Activated CD4-positive, alpha-beta T cell treated with anti-CD3 and anti-CD28 coated beads, Interleukin-10, Interleukin-2, amounts not matched to agents 100 ng/mL and 50 ng/mL, durations not matched to agents 16 hours and 8 hours (primary cell): ENCODE results near the gene MIB1.
"Not testable (repeated sequence)": the region's sequence is repeated elsewhere in the genome, so short reads cannot be mapped to it uniquely, and the experiment has no call there.

Experiments used
- DNase-seq: peaks from one replicate; pipeline ENCODE4 v3.0.0-alpha.2; 2020

MIB1 gene

GRCh38 chr18:21740538-21741311 is at the start of gene MIB1:
Gene MIB1, plus strand, starts transcription at chr18:21740792. Its CDS starts 792 bp downstream, at chr18:21741584.
- peak; percentile 98 for DNase-seq

GRCh38 chr18:21693322-21693721 is 47.3 kb upstream of the MIB1 start:
- no peak for DNase-seq

- DNase-seq, result no peak
Measured at GRCh38 chr18:21700528-21701075, 40.0 kb upstream of the MIB1 start.

GRCh38 chr18:21701621-21702020 is 39.0 kb upstream of the MIB1 start:
- no peak for DNase-seq

GRCh38 chr18:21702602-21703001 is 38.0 kb upstream of the MIB1 start:
- DNase-seq, result no peak

GRCh38 chr18:21703241-21703820 is 37.3 kb upstream of the MIB1 start:
- peak; percentile 40 for DNase-seq

- DNase-seq, result peak; percentile 95
Measured at GRCh38 chr18:21704603-21705364, 35.8 kb upstream of the MIB1 start, which contains the start of gene ABHD3. Gene ABHD3, minus strand, starts transcription at chr18:21704774. Its CDS starts 109 bp downstream, at chr18:21704665.

GRCh38 chr18:21706386-21706865 is 34.2 kb upstream of the MIB1 start:
- no peak for DNase-seq

- DNase-seq, result not testable (repeated sequence)
Measured at GRCh38 chr18:21707130-21707529, 33.5 kb upstream of the MIB1 start.

- DNase-seq, result peak; percentile 76
Measured at GRCh38 chr18:21714474-21714873, 26.1 kb upstream of the MIB1 start.

- DNase-seq, result no peak
Measured at GRCh38 chr18:21722687-21723086, 17.9 kb upstream of the MIB1 start.

GRCh38 chr18:21725201-21725600 is 15.4 kb upstream of the MIB1 start:
- no peak for DNase-seq

GRCh38 chr18:21727702-21728101 is 12.9 kb upstream of the MIB1 start:
- DNase-seq, result no peak

GRCh38 chr18:21733011-21733410 is 7.6 kb upstream of the MIB1 start:
- DNase-seq, result no peak

- DNase-seq, result peak; percentile 49
Measured at GRCh38 chr18:21735452-21736015, 5.1 kb upstream of the MIB1 start.

GRCh38 chr18:21736926-21737325 is 3.7 kb upstream of the MIB1 start:
- DNase-seq, result not testable (repeated sequence)

GRCh38 chr18:21739604-21740537 is 721 bp upstream of the MIB1 start:
- DNase-seq, result no peak

- no peak for DNase-seq
Measured at GRCh38 chr18:21741312-21741561, 645 bp downstream of the MIB1 start.

GRCh38 chr18:21741562-21742314 is 1.1 kb downstream of the MIB1 start:
- DNase-seq, result peak; percentile 31

GRCh38 chr18:21742315-21742687 is 1.7 kb downstream of the MIB1 start:
- peak; percentile 40 for DNase-seq

- DNase-seq, result peak; percentile 55
Measured at GRCh38 chr18:21743166-21743832, 2.7 kb downstream of the MIB1 start.
